HPDE6-E6E7 (cell line): ENCODE results near the gene IL17D.
"Not testable (repeated sequence)": the region's sequence is repeated elsewhere in the genome, so short reads cannot be mapped to it uniquely, and the experiment has no call there.

ENCODE experiments used
- DNase-seq: peaks from one replicate; pipeline ENCODE4 v3.0.0; 2011; ENCODE audit warnings: missing footprints; ENCODE audit errors: extremely low spot score

The IL17D gene, protein sequence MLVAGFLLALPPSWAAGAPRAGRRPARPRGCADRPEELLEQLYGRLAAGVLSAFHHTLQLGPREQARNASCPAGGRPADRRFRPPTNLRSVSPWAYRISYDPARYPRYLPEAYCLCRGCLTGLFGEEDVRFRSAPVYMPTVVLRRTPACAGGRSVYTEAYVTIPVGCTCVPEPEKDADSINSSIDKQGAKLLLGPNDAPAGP

DNA sequence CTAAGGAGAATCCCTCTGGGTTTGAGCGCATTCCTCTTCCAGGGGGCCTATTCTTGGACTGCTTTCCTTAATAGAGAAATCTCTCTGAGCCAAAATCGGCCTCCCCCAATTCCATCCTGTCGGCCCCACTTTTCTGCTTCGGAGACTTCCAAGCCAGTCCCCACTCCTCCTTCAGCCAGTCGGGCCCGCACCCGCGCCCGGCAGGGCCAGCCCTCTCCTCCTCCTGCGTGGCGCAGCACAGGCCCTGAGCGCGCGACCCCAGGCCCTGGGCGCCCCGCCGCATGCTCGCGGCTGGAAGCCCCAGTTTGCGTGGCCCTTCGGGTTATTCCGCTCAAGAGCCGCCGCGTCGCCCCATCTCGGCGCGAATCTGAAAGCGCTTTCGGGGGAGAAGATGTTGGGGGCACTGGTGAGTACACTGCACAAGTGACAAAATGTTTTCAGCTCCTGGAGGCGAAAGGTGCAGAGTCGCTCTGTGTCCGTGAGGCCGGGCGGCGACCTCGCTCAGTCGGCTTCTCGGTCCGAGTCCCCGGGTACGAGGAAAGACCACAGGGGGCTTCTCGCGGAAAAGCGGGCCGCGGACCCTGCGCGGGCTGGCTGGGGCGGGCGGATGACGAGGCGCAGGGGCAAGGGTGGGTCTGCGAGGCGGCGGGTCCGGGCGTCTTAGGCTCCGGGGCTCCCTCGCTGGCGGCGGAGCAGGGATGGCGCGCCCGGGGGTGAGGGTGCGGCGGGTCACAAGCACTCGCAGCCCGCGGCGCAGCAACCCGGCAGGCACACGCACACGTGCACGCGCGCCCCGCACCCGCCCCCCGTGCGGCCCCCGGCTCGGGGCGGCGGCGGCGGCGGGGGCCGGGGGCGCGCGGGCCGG, at the start of gene IL17D:
Gene IL17D (plus strand): TSS at position 785 of the 865 bp plus-strand sequence. CDS start 303 bp downstream, outside the sequence.
- DNase-seq: no peak

DNA sequence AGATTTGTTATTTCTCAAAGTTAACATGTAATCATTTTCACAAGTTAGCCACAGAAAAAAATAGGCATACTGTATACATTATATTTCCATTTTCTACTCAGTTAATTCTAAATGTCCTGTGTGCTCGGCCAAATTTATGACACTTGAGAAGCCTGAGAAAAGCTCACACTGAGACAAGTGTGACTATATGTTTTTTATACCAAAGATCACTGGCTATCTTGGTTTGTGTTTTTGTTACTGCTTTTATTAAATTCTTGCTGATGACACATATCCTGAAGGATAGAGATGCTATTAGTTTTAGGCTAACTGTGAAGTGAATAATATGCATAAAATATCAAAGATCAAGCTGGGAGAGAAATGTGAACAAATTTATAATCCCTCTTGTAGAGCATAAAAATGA, 49.3 kb upstream of the IL17D start:
- no peak for DNase-seq

DNA sequence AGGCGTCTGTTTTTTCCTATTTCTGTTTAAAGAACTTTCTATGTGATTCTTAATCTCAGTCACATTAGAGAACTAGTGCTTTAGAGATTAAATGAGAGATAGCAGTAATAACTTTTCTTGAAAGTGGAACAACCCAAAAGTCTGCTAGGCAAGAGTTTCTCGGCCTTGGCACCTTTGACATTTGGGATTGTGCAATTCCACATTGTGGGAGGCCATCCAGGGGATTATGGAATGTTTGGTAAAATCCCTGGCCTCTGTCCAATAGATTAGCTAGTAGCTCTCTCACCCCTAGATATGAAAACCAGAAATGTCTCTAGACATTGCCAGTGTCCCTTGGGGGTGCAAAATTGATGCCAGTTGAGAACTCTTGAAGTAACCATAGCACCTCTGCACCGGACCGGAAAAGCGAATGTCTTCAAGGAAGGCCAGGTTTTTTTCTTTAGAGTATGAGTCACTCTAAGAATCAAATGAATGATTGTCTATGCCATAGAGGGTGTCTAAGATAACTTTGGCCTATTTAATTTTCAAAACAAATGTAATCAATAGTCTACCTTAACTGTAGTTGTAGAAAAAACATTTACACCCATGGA, 45.0 kb upstream of the IL17D start:
- DNase-seq: no peak

DNA sequence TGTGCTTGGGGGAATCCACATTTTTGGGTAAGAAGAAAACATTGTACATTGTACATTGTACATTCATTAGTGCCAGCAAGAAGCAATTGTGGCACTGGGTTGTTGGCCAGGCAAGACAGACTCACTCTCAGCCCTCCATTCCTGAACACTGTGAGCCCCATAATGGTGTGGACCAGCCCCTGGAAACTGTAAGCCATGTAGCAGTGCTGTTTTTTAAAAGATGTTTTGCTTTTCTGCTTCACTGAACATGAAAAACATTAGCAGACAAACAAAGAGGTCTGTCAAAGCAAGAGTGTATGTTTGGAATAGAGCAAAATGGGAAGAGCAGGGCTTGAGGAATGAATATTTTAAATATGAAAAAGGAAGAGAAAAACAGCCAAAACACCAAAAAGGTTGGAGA, 39.1 kb upstream of the IL17D start:
- DNase-seq: no peak

DNA sequence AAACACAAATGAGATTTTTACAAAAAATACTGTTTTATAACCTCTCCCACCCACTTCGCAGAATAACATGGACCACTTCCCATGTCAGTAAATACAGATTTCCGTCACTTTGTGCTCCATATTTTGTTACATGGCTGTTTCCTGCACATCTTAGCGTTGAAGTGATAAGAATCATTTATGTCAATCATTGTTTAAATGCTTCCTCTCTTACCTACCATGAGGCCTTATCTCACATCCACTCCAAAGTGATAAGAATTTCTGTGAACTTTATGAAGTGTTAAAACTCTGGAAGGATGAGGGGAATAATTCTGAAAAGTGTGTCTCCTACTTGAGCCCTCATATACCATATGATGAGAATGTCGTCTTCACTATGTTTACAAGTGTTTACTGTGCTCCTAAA, 36.6 kb upstream of the IL17D start:
- no peak for DNase-seq

DNA sequence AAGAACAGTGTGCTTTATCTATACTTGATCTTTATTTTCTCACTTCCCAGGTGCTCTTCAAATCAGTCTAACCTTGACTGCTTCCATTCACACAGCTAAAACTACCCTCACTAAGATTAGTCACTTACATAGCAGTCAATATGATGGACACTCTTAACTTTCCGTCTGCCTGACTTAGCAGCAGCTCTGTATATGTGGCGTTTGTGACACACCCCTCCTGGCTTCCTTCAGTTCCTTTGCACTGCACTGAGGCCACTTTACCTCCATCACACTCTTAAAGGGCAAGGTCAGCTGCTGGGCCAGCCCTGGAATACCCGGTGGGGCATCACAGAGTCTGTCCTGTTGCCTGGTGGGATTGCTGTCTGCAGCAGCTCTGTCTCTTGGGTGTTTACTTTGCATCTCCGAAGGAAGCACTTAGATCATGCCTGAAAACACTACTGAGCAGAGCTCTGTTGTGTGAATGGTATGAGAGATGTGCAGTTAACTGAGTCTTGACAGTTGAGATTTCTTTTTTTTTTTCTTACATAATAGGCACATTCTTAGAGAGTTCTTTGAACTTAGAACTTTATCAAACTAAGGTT, 35.6 kb upstream of the IL17D start:
- no peak for DNase-seq

DNA sequence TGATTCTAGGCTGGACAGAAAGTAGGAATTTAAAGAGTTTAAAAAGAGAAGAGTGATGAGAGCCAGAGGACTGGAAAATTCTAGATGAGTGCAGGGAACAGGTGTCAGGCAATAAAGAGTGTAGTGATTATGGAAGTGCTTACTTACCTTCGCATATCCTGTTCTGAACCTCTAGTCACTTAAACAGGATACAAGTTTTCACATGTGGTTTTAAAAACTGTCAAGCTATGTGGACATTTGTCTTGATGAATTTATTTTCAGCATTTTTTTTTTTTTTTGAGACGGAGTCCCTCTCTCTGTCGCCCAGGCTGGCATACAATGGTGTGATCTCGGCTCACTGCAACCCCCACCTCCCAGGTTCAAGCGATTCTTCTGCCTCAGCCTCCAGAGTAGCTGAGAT, 34.3 kb upstream of the IL17D start:
- DNase-seq: no peak

DNA sequence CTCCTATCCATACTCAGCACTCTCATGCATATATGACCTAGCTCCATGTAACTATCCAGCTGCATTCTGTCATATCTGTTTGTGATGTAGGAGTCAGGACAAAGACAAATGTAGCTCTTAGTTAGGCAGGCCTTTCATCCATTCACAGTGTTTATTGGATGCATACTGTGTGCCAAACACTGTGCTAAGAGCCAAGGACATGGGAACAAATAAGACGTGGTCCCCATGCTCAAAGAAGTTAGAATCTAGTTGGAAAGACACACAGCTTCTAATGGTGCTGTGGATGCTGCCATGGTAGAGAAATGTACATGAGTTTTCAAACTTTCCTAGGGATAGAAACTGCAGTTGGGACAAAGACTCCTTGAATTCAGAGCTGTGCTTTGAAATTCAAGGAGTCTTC, 31.7 kb upstream of the IL17D start:
- DNase-seq: no peak

DNA sequence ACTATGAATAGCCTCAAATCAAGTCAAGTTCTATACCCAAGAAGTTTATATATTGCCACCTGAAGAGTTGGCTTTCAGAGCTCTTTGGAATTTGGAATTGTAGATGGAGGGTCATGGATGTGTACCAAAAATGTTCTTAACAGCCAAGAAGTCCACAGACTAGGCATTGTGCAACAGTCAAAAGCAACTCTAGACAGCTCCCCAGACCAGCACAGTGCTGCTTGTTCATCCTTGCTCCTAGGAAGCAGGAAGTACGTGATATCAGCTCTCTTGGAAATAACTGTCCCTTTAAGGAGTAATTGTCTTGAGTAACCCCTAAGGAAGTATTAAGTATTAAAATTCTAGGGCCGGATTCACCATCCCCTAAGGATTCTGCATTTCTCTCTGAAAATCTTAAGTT, 30.7 kb upstream of the IL17D start:
- DNase-seq: no peak

DNA sequence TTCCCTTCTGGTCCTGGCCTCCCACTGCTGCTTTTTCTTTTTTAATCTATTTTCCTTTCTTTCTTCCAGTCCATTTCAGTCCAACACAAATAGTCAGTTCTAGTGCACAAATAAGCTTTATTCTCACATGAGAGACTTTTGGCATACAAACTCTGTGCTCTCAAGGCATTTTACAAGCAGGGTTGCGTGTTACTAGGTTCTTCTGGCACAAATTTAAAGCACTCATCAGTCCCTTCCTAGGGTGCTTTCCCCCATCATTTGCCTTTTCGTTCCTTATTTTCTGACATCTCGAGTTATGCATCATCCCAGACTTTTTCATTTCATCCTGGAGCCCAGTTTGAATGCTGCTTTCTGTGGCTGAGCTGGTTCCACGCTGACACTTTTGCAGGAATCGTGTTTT, 29.8 kb upstream of the IL17D start:
- DNase-seq: no peak

DNA sequence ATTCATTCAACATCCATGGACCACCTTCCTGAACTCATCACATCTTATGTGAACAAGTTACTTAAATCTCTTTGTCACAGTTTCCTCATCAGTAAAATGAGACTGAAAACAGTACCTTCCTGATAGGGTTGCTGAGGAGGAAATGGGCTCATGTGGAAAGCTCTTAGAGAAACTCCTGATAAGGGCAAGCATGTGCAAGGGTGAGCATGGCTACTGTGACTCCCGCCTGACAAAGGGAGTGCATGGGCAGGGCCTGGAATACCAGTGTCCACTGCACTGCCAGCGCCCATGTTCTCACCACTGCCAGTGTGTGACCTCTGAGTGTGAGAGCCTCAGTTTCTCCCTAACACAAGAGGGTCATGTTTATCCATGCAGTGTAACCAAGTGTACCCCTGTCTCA, 27.3 kb upstream of the IL17D start:
- no peak for DNase-seq

DNA sequence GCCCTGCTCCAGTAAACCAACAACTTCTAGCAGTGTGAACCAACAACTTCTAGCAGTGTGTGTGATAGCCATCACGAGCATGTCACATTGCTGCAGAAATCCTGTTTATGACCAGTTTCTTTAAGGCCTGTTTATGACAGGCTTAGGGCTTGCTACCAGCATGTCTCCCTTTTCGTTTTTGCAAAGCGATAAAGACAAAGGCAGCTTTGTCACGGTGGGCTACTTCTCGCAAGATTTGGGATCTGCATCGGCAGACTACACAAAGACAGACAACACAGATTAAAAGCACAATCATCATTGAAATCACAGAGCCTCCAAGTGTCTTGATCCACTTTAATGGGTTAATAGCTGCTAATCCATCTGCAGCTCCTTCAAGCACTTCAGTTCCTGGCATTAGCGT, 24.9 kb upstream of the IL17D start:
- DNase-seq: not testable (repeated sequence)

DNA sequence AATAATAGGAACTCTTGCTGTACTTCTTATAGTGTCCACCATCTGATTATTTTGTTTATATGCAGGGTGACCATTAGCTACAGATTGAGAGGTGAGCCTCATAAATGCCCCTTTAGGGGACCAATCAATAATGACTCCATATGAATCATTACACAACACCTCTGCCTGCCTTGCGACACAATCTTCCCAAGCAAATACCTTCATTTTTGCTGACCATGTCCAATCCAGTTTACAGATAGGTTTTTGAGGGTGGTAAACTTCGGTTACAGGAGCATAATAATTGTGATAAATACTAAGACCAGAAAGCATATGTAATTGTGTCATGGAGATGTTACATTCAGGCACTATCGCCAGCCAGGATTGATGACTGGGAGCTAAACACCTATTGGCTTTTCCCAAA, 23.6 kb upstream of the IL17D start:
- no peak for DNase-seq

DNA sequence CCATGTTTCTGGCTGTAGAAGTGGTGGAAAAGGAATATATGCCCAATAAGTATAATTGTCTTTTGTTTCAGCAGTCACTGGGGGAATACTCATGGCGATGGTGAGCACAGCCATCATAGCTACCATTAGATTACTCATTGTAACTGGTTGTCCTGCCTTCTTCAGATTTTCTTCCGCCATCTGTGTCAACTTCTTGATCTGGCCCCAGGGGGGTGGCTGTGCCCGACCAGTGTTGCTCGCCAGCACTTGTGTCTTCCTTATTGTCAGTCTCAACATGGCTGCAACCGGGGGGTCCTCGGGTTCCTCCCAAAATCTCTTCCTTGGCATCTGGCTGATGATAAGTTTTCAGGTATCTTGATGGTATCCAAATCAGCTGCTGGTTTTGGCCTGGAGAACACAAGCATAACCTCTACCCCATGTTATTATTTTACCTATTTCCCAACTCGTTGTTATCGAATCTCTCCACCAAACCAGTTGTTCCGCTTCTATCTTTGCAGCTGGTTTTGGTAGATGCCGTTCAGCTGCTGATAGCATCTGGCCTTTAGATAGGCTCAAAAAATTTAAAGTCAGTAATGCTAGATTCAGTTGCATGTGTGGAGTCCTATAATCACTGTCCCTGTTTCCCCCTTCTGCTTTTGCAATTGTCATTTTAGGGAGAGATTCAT, 23.0 kb upstream of the IL17D start:
- no peak for DNase-seq

DNA sequence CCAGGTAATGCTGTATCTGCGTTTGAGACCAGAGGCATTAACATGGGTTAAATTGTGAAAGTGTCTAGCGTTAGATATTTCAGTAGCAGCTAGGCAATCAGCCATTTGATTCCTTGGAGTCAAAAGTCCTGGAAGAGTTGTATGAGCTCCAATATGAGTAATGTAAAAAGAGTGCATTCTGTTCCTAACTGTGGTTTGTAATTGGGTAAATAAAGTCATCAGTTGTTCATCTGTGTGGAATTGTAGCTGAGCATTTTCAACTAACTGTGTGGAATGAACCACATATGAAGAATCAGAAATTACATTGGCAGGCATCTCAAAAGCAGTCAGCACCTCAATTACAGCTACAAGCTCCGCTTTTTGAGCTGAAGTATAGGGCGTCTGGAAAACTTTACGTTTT, 22.0 kb upstream of the IL17D start:
- DNase-seq: not testable (repeated sequence)

DNA sequence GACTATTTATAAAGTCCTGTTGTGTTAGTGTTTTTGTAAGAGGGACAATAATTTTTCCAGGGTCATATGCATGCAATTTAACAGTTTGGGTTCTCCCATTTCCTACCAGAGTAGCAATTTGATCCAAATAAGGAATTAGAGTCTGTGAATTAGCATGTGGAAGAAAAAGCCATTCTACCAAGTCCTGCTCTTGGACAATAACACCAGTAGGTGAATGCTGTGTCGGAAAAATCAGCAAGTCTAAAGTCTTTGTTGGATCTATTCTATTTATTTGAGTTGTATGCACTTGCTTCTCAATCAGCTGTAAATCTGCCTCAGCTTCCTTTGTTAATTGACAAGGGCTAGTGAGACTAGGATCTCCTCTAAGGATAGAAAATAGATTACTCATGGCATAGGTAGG, 21.4 kb upstream of the IL17D start:
- no peak for DNase-seq

DNA sequence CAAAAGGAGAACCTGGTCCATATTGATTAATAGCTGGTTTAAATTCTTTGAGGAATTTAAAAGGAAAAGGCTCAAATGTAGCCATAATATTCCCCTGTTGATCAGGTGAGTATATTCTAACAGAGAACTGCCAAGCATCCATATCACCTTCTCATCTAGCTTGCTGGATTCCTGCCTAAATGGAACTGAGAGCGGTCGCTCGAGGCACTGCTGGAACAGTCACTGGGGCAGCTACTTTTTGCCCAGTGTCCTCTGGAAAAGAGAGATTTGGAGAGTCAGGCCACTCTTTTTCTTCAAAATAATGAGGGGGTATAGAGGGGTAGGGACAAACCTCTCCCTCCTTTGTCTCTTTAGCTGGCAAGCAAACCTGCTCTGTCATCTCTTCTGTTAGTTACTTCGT, 19.5 kb upstream of the IL17D start:
- no peak for DNase-seq

DNA sequence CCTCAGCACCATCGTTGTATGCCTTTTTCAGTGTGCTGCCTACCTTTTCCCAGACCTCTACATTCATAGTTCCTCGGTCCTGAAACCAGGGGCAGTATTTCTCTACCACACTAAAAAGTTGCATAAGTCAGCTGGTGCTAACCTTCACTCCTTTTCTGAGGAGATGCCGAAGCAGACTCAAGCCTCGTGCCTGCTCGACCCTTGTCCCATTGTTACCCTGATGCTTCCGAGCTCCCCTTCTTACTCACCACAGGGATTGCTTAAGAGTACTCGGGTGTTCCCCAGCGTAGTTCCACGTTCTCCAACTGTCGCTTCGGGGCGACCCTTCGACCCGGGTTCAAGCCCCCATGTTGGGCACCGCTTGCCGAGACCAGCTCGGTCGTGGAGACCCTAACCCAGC, 19.0 kb upstream of the IL17D start:
- DNase-seq: no peak

DNA sequence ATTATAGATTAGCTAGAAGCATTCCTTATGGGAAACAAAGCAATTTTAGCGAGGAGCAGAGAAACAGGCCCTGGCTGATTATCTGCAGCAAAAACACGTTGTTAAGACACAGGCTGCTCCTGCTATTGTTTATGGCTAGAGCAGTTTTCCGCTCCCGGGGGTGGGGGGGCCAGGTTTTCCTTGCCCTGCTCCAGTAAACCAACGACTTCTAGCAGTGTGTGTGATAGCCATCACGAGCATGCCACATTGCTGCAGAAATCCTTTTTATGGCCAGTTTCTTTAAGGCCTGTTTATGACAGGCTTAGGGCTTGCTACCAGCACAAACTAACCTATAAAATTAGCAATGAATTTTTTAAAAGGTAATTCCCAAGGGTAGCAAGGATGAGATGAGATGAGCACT, 18.4 kb upstream of the IL17D start:
- no peak for DNase-seq

DNA sequence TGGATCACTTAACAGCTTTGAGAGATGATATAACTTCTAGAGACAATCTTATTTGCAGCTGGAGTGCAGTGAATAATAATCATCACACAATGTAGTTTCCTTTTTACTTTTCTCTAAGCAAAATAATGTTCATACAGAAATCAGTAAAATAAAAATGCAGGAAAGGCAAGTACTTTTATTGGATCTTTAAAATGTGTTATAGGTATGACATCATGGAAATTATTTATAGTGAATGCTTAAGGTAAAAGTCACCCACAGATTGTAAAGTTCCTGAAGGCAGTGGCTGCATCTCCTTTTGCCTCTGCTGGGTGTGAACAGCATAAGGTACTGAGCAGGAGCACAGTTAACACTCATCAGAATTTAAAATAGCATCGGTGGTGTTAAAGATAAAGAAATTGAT, 17.3 kb upstream of the IL17D start:
- DNase-seq: no peak

DNA sequence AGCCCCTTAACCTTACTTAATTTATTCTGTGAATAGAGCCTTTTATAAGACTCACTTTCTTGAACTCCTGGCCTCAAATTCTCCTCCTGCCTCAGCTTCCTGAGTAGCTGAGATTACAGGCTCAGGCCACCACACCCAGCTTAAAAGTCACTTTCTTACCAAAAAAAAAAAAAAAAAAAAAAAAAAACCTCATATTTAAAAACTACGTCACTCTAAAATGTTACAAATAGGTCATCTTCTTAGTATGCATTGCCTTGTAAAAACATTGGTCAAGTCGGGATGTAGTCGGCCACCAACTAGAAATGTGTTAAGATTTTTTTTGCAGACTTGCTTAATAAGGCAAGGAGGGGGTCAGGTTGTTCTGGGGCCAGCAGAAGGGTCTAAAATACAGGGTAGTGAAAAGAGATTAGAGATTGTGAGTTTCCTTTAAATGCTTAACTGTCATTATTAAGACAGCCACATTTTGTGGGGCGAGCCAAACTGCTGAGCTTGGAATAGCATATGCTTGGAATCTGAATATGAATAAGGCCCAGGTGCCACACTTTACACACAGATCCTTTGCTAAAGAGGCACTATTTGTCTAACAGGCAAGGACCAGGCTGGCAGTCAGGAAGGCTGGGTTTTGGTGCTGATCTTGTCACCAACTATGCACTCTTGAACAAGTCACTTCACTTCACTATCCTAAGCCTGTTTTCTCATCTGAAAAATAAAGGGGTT, 16.5 kb upstream of the IL17D start:
- DNase-seq: no peak

DNA sequence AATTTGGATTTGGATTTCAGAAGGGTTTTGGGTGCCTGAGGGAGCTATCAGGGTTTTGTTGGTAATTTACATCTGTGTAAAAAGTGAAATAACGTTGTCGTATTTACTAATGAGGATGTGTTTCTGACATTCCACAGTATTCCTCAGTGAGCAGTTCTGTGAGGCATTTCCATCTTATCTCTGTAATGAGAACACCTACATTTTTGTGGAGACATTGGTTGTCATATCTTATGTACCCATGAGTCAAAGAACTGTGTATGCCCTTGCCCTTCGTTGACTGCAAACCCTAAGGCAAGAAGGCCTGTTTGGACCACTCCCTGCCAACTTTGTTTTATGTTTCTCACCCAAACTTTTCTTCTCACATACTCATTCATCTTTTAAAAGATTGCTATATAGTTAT, 14.2 kb upstream of the IL17D start:
- DNase-seq: no peak
